ENCODE measurements around the gene PIBF1.

- TF ChIP-seq, protein P1, sequence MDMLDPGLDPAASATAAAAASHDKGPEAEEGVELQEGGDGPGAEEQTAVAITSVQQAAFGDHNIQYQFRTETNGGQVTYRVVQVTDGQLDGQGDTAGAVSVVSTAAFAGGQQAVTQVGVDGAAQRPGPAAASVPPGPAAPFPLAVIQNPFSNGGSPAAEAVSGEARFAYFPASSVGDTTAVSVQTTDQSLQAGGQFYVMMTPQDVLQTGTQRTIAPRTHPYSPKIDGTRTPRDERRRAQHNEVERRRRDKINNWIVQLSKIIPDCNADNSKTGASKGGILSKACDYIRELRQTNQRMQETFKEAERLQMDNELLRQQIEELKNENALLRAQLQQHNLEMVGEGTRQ (IDR thresholded peaks at IDR 0.05; ENCODE audit: low read depth, low read length): no peak
- TF ChIP-seq POLR2A (IDR thresholded peaks at IDR 0.05; ENCODE audit: low read depth, low read length) (no peak), MAZ (IDR thresholded peaks at IDR 0.05; ENCODE audit: borderline replicate concordance, low read depth, low read length) (no peak), RCOR1 (IDR thresholded peaks at IDR 0.05; ENCODE audit: insufficient replicate concordance, low read length) (no peak), MAFK (IDR thresholded peaks at IDR 0.05; ENCODE audit: low read depth, low read length) (no peak), RAD21 (IDR thresholded peaks at IDR 0.05; ENCODE audit: low read length) (no peak), CHD1 (IDR thresholded peaks at IDR 0.05; ENCODE audit: low read depth, low read length) (no peak), CEBPB (IDR thresholded peaks at IDR 0.05; ENCODE audit: low read depth, low read length) (no peak), SMC3 (IDR thresholded peaks at IDR 0.05; ENCODE audit: low read depth, low read length) (no peak), RFX5 (IDR thresholded peaks at IDR 0.05; ENCODE audit: low read depth, low read length) (no peak), BHLHE40 (IDR thresholded peaks at IDR 0.05; ENCODE audit: low read depth, low read length) (no peak)
- TF ChIP-seq, protein P2, sequence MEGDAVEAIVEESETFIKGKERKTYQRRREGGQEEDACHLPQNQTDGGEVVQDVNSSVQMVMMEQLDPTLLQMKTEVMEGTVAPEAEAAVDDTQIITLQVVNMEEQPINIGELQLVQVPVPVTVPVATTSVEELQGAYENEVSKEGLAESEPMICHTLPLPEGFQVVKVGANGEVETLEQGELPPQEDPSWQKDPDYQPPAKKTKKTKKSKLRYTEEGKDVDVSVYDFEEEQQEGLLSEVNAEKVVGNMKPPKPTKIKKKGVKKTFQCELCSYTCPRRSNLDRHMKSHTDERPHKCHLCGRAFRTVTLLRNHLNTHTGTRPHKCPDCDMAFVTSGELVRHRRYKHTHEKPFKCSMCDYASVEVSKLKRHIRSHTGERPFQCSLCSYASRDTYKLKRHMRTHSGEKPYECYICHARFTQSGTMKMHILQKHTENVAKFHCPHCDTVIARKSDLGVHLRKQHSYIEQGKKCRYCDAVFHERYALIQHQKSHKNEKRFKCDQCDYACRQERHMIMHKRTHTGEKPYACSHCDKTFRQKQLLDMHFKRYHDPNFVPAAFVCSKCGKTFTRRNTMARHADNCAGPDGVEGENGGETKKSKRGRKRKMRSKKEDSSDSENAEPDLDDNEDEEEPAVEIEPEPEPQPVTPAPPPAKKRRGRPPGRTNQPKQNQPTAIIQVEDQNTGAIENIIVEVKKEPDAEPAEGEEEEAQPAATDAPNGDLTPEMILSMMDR (conservative IDR thresholded peaks at IDR 0.05; ENCODE audit: low read depth, low read length): no peak
- TF ChIP-seq, protein P3, sequence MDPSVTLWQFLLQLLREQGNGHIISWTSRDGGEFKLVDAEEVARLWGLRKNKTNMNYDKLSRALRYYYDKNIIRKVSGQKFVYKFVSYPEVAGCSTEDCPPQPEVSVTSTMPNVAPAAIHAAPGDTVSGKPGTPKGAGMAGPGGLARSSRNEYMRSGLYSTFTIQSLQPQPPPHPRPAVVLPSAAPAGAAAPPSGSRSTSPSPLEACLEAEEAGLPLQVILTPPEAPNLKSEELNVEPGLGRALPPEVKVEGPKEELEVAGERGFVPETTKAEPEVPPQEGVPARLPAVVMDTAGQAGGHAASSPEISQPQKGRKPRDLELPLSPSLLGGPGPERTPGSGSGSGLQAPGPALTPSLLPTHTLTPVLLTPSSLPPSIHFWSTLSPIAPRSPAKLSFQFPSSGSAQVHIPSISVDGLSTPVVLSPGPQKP (IDR thresholded peaks at IDR 0.05; ENCODE audit: borderline replicate concordance, low read depth, low read length): no peak
These were observed 27.8 kb upstream of the PIBF1 start for GRCh38 chr13:72754111-72754510.

Data from IMR-90 (cell line).